Daoy (cell line): Measurements from ENCODE around the gene SLC35E2B. TPM values are rescaled to one million over a fixed set of nuclear protein-coding genes. Genes with fewer than 3 reads are reported as not detected.
A peak's percentile ranks its signal among the peaks of the same experiment; 100 is the strongest.
"Not testable (repeated sequence)": the region's sequence is repeated elsewhere in the genome, so short reads cannot be mapped to it uniquely, and the experiment has no call there.

Experiments
- DNase-seq: peaks from one replicate; pipeline ENCODE4 v3.0.0-alpha.2; 2015; ENCODE audit warnings: low read depth
- total RNA-seq: library from RNA; depleted of rRNA; stranded (reverse); fragments of >200 nt; shearing (Covaris generic); gene quantifications from 2 replicates; pipeline ENCODE4 v1.2.3, GENCODE V29; 2014

The SLC35E2B gene
- total RNA-seq, 1 experiment from 2014 or later = 12.2 TPM

GRCh38 chr1:1675218-1675617 lies 17.4 kb downstream of the SLC35E2B start:
- not testable (repeated sequence) for DNase-seq

- DNase-seq = not testable (repeated sequence)
These were observed 17.8 kb downstream of the SLC35E2B start for GRCh38 chr1:1674806-1675205.

- DNase-seq = no peak
These were observed 20.2 kb downstream of the SLC35E2B start for GRCh38 chr1:1672181-1672965.

- no peak for DNase-seq
These were observed 21.1 kb downstream of the SLC35E2B start for GRCh38 chr1:1671365-1672119.

GRCh38 chr1:1670866-1671265 lies 21.7 kb downstream of the SLC35E2B start:
- DNase-seq = no peak

GRCh38 chr1:1669468-1670440 lies 22.8 kb downstream of the SLC35E2B start:
- no peak for DNase-seq

- no peak for DNase-seq
These were observed 26.1 kb downstream of the SLC35E2B start for GRCh38 chr1:1666526-1666925.

- no peak for DNase-seq
These were observed 26.8 kb downstream of the SLC35E2B start for GRCh38 chr1:1665815-1666251.

GRCh38 chr1:1664941-1665814 lies 27.4 kb downstream of the SLC35E2B start:
- no peak for DNase-seq

GRCh38 chr1:1664318-1664717 lies 28.3 kb downstream of the SLC35E2B start:
- not testable (repeated sequence) for DNase-seq

- peak; percentile 45 for DNase-seq
These were observed 29.6 kb downstream of the SLC35E2B start for GRCh38 chr1:1662830-1663560.

GRCh38 chr1:1662392-1662791 lies 30.2 kb downstream of the SLC35E2B start:
- not testable (repeated sequence) for DNase-seq

- DNase-seq = peak; percentile 99
These were observed 33.7 kb downstream of the SLC35E2B start, which contains the start of gene CDK11B for GRCh38 chr1:1658583-1659549. Gene CDK11B, minus strand, starts transcription at chr1:1659004. Its CDS starts 1,519 bp downstream, at chr1:1657485.

- not testable (repeated sequence) for DNase-seq
These were observed 44.3 kb downstream of the SLC35E2B start for GRCh38 chr1:1648265-1648664.

- DNase-seq = not testable (repeated sequence)
These were observed 44.9 kb downstream of the SLC35E2B start for GRCh38 chr1:1647567-1648241.

GRCh38 chr1:1646326-1646725 lies 46.3 kb downstream of the SLC35E2B start:
- not testable (repeated sequence) for DNase-seq

- DNase-seq = not testable (repeated sequence)
These were observed 51.7 kb downstream of the SLC35E2B start for GRCh38 chr1:1640711-1641461.
